Panc1 (cell line): ENCODE data around the gene MUC16. TPM values are rescaled to one million over a fixed set of nuclear protein-coding genes. Genes with fewer than 3 reads are reported as not detected.

ENCODE experiments used
- ATAC-seq: fragments of 200-7000 bp; cut with Tn5 transposase; 2 replicates; pipeline ENCODE4 v1.9.1; 2020; ENCODE audit warnings: mild to moderate bottlenecking, moderate library complexity
- BruUV-seq: library from RNA; stranded (reverse); fragments of 400-500 nt; replicated peaks from 2 replicates; lab custom pipeline; 2021; lab: Mats Ljungman, UMichigan
- CTCF ChIA-PET: fragments of 300-600 bp; sonication (Branson Sonifier 250); formaldehyde crosslinking; loops from one replicate; lab custom pipeline; 2022; ENCODE audit warnings: antibody characterized with exemption; lab: Charles Lee
- POLR2A ChIA-PET: fragments of 300-600 bp; sonication (Branson Sonifier 250); formaldehyde crosslinking; loops from one replicate; lab custom pipeline; 2022; ENCODE audit warnings: antibody characterized with exemption; lab: Charles Lee
- DNase-seq: peaks from one replicate; pipeline ENCODE4 v3.0.0-alpha.2; 2010; ENCODE audit warnings: low read depth, low spot score
- H3K27ac ChIP-seq: 2 replicates; pipeline ENCODE4 v1.5.1; 2011; ENCODE audit warnings: mild to moderate bottlenecking, low read length, inconsistent platforms
- H3K27me3 ChIP-seq: fragments of 200-500 bp; sonication (Bioruptor generic); 2 replicates; pipeline ENCODE4 v1.6.0; 2014; ENCODE audit warnings: low read length, inconsistent platforms; ENCODE audit not compliant: control insufficient read depth, insufficient read depth
- H3K36me3 ChIP-seq: fragments of 200-500 bp; sonication (Bioruptor generic); 2 replicates; pipeline ENCODE4 v1.5.1; 2014; ENCODE audit warnings: inconsistent platforms, mild to moderate bottlenecking, low read length, moderate library complexity; ENCODE audit not compliant: control insufficient read depth, insufficient read depth
- H3K4me1 ChIP-seq: 2 replicates; pipeline ENCODE4 v1.5.1; 2011; ENCODE audit warnings: inconsistent platforms, mild to moderate bottlenecking, low read length, moderate library complexity; ENCODE audit not compliant: control insufficient read depth, insufficient read depth
- H3K4me3 ChIP-seq, 2 experiments: 2 replicates each; pipeline ENCODE4 v1.5.1; 2011 to 2012; ENCODE audit warnings: low read depth in 2 of 2, low read length in 2 of 2, mild to moderate bottlenecking in 2 of 2, inconsistent platforms in 1 of 2, moderate library complexity in 1 of 2
- H3K9me3 ChIP-seq: fragments of 200-500 bp; sonication (Bioruptor generic); 2 replicates; pipeline ENCODE4 v1.5.1; 2014; ENCODE audit warnings: low read depth, mild to moderate bottlenecking, inconsistent platforms, low read length, moderate library complexity; ENCODE audit not compliant: control insufficient read depth, insufficient read depth
- POLR2AphosphoS5 ChIP-seq: IDR thresholded peaks from 2 replicates; pipeline ENCODE4 v1.6.1; 2012; ENCODE audit warnings: mild to moderate bottlenecking, low read depth, low read length, moderate library complexity
- SIN3A ChIP-seq: IDR thresholded peaks from 2 replicates; pipeline ENCODE4 v1.6.1; 2012; ENCODE audit warnings: low read depth, mild to moderate bottlenecking, low read length, moderate library complexity, borderline replicate concordance; ENCODE audit not compliant: insufficient read depth
- TCF7L2 ChIP-seq: IDR thresholded peaks from 2 replicates; pipeline ENCODE4 v1.6.1; 2011; ENCODE audit warnings: mild to moderate bottlenecking, low read depth, low read length, inconsistent platforms
- in situ Hi-C: cut with HindIII; loops from 2 replicates; pipeline ENCODE4 v1.10.0; 2016; ENCODE audit warnings: low sequenced_read_pairs, low pct_unique_long_range_greater_than_20kb
- intact Hi-C: fragments of 100-400 bp; cut with micrococcal nuclease; formaldehyde crosslinking; loops from one replicate; pipeline ENCODE4 v1.10.0; 2022; ENCODE audit not compliant: unreplicated experiment
- total RNA-seq: library from RNA; stranded (reverse); gene quantifications from one replicate; pipeline ENCODE4 v1.2.1, GENCODE V29; 2021; ENCODE audit not compliant: unreplicated experiment
- TF ChIP-seq, protein P1 (sequence below), 2 experiments: IDR thresholded peaks; 2 replicates each; pipeline ENCODE4 v1.6.1; 2011 to 2012; ENCODE audit warnings: low read depth in 2 of 2, control low read depth in 1 of 2, low read length in 1 of 2, mild to moderate bottlenecking in 1 of 2, moderate library complexity in 1 of 2; ENCODE audit not compliant: insufficient read depth in 1 of 2
- TF ChIP-seq, protein P2 (sequence below): fragments of 450-650 bp; IDR thresholded peaks from 2 replicates; pipeline ENCODE4 v1.5.1; 2017; ENCODE audit warnings: mild to moderate bottlenecking

MUC16 gene
- total RNA-seq, 1 experiment from 2014 or later = 3.4 TPM

DNA sequence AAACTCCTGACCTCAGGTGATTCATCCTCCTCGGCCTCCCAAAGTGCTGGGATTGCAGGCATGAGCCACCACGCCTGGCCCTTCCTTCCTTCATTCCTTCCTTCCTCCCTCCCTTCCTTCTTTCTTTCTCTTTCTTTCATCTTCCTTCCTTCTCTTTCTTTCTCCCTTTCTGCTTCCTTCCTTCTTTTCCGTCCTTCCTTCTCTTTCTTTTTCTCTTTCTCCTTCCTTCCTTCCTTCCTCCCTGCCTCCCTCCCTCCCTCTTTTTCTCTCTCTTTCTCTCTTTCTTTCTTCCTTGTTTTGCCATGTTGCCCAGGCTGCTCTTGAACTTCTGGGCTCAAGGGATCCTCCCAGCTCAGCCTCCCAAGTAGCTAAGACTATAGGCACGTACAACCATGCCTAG, 36.5 kb upstream of the MUC16 start:
- Histone ChIP-seq H3K27ac (no peak overlapping the region), H3K4me1 (no peaks in the 10 kb centered on the region; the same call in none of the 2 replicates), H3K36me3 (no peaks in the 10 kb centered on the region), H3K4me3 (no peak overlapping the region), H3K27me3 (no peaks in the 10 kb centered on the region), H3K9me3 (no peaks in the 10 kb centered on the region)
- ATAC-seq (no peak), DNase-seq (no peak)
- ChIA-PET POLR2A (no interaction called here), CTCF (no interaction called here)
- intact Hi-C loops (no loop called here), in situ Hi-C loops (no loop called here)
- no peak for TF ChIP-seq SIN3A
- TF ChIP-seq, protein P1, sequence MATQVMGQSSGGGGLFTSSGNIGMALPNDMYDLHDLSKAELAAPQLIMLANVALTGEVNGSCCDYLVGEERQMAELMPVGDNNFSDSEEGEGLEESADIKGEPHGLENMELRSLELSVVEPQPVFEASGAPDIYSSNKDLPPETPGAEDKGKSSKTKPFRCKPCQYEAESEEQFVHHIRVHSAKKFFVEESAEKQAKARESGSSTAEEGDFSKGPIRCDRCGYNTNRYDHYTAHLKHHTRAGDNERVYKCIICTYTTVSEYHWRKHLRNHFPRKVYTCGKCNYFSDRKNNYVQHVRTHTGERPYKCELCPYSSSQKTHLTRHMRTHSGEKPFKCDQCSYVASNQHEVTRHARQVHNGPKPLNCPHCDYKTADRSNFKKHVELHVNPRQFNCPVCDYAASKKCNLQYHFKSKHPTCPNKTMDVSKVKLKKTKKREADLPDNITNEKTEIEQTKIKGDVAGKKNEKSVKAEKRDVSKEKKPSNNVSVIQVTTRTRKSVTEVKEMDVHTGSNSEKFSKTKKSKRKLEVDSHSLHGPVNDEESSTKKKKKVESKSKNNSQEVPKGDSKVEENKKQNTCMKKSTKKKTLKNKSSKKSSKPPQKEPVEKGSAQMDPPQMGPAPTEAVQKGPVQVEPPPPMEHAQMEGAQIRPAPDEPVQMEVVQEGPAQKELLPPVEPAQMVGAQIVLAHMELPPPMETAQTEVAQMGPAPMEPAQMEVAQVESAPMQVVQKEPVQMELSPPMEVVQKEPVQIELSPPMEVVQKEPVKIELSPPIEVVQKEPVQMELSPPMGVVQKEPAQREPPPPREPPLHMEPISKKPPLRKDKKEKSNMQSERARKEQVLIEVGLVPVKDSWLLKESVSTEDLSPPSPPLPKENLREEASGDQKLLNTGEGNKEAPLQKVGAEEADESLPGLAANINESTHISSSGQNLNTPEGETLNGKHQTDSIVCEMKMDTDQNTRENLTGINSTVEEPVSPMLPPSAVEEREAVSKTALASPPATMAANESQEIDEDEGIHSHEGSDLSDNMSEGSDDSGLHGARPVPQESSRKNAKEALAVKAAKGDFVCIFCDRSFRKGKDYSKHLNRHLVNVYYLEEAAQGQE (IDR thresholded peaks at IDR 0.05; ENCODE audit: insufficient read depth in 1 of 2, low read depth in 2 of 2, low read length in 1 of 2) = no peak
- TF ChIP-seq POLR2AphosphoS5 = no peak
- no peak for TF ChIP-seq TCF7L2
- TF ChIP-seq, protein P2, sequence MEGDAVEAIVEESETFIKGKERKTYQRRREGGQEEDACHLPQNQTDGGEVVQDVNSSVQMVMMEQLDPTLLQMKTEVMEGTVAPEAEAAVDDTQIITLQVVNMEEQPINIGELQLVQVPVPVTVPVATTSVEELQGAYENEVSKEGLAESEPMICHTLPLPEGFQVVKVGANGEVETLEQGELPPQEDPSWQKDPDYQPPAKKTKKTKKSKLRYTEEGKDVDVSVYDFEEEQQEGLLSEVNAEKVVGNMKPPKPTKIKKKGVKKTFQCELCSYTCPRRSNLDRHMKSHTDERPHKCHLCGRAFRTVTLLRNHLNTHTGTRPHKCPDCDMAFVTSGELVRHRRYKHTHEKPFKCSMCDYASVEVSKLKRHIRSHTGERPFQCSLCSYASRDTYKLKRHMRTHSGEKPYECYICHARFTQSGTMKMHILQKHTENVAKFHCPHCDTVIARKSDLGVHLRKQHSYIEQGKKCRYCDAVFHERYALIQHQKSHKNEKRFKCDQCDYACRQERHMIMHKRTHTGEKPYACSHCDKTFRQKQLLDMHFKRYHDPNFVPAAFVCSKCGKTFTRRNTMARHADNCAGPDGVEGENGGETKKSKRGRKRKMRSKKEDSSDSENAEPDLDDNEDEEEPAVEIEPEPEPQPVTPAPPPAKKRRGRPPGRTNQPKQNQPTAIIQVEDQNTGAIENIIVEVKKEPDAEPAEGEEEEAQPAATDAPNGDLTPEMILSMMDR = no peak
- BruUV-seq = no TSS peak

DNA sequence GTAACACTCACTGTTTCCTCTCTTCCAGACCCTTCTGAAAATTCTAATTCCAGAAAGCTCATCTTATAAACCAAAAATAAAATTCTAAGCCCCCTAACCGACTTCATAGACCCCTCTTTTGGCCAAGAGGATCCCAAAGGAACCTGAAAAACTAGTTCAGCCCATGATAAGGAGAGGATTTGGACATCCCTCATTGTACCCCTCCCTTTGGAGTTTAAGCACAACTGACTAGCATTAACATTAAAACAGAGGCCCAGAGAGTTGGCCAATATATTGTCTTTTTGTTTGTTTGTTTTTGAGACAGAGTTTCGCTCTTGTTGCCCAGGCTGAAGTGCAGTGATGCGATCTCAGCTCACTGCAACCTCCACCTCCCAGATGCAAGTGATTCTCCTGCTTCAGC, 34.2 kb upstream of the MUC16 start:
- ATAC-seq (no peak), DNase-seq (no peak)
- Histone ChIP-seq H3K4me1 (no peaks in the 10 kb centered on the region), H3K9me3 (no peaks in the 10 kb centered on the region), H3K27ac (peak overlapping the region; percentile 21; the same call in 1 of the 2 replicates), H3K4me3 (no peak overlapping the region), H3K36me3 (no peaks in the 10 kb centered on the region), H3K27me3 (no peaks in the 10 kb centered on the region)
- no TSS peak for BruUV-seq
- intact Hi-C loops = no loop called here
- POLR2A ChIA-PET = no interaction called here
- TF ChIP-seq POLR2AphosphoS5 (no peak), SIN3A (no peak), TCF7L2 (no peak)
- TF ChIP-seq, protein P1 (IDR thresholded peaks at IDR 0.05; ENCODE audit: insufficient read depth in 1 of 2, low read depth in 2 of 2, low read length in 1 of 2) = no peak
- TF ChIP-seq, protein P2 = no peak
- in situ Hi-C loops = no loop called here
- CTCF ChIA-PET = interaction anchor here (0.7 kb wide), 1 partner anchor 152 kb away, joined by 4 read pairs; no protein-coding TSS in a partner anchor
